ENCODE results near the gene TMED7. TPM values are rescaled to one million over a fixed set of nuclear protein-coding genes. Genes with fewer than 3 reads are reported as not detected.
"Not testable (repeated sequence)": the region's sequence is repeated elsewhere in the genome, so short reads cannot be mapped to it uniquely, and the experiment has no call there.

The TMED7 gene
- total RNA-seq (10 to 100 TPM; 47.5 to 49.5 TPM), polyA plus RNA-seq (10 to 100 TPM; 32.1 to 36.9 TPM)

GRCh38 chr5:115625579-115626444, at the start of gene TMED7:
Gene TMED7 (minus strand): TSS chr5:115626036. CDS start chr5:115625792, 244 bp downstream.
- Histone ChIP-seq H3K27me3 (ENCODE audit: insufficient read depth, low read length) (no peaks in the 10 kb centered on the region), H3K9me3 (ENCODE audit: control insufficient read depth in 1 of 2, low read length in 2 of 2) (no peaks in the 10 kb centered on the region), H3K36me3 (ENCODE audit: insufficient read depth, low read length) (no peaks in the 10 kb centered on the region), H3K4me3 (ENCODE audit: low read length in 2 of 2) (peak within 1 kb of the TSS; percentile 79 to 86), H3K4me1 (ENCODE audit: insufficient read depth, low read length) (peaks cover 42% of the 10 kb centered on the region), H3K27ac (ENCODE audit: low read depth, low read length) (peak within 1 kb of the TSS; percentile 93)
- CTCF ChIA-PET (ENCODE audit: partially characterized antibody), result interaction anchor here (1.4 to 3.4 kb wide), 5 partner anchors 9 to 316 kb away, joined by 4 to 25 read pairs (median 5); partner anchors contain the start of gene FEM1C
- no peaks in the 10 kb centered on the region for H3K9me3 Mint-ChIP-seq
- no peaks in the 10 kb centered on the region for H3K27me3 Mint-ChIP-seq
- H3K36me3 Mint-ChIP-seq, result peaks cover 5 to 25% of the 10 kb centered on the region in 2 donors
- peaks cover 18 to 19% (median 19%) of the 10 kb centered on the region in 4 donors for H3K4me1 Mint-ChIP-seq
- peak; percentile 99 for DNase-seq
- peak within 1 kb of the TSS in 2 of 8 donors; percentile 97 to 98 for H3K4me3 Mint-ChIP-seq
- intact Hi-C loops (cut with micrococcal nuclease), result loop anchor here (1.0 to 2.0 kb wide), 5 partner anchors 82 to 459 kb away; partner anchors contain the start of genes AP3S1, ATG12, CCDC112 and COMMD10
- H3K27ac Mint-ChIP-seq, result peak within 1 kb of the TSS in 4 of 7 donors; percentile 95 to 98 (median 98)
- POLR2A ChIA-PET (ENCODE audit: partially characterized antibody), result interaction anchor here (0.6 to 7.2 kb wide), 9 partner anchors 9 to 460 kb away, joined by 3 to 59 read pairs (median 7); partner anchors contain the start of genes AP3S1, ATG12, COMMD10 and FEM1C

GRCh38 chr5:115674782-115675181, 48.9 kb upstream of the TMED7 start:
- intact Hi-C loops (cut with micrococcal nuclease); POLR2A ChIA-PET (ENCODE audit: partially characterized antibody); H3K4me1 Mint-ChIP-seq; H3K4me1 ChIP-seq (ENCODE audit: insufficient read depth, low read length); H3K4me3 ChIP-seq (ENCODE audit: low read length in 2 of 2); H3K27ac ChIP-seq (ENCODE audit: low read depth, low read length); H3K4me3 Mint-ChIP-seq; H3K27ac Mint-ChIP-seq; DNase-seq; H3K36me3 ChIP-seq (ENCODE audit: insufficient read depth, low read length); CTCF ChIA-PET (ENCODE audit: partially characterized antibody); H3K9me3 ChIP-seq (ENCODE audit: control insufficient read depth in 1 of 2, low read length in 2 of 2); H3K36me3 Mint-ChIP-seq; H3K9me3 Mint-ChIP-seq; H3K27me3 ChIP-seq (ENCODE audit: insufficient read depth, low read length): not testable (repeated sequence)
- peaks cover 6 to 12% of the 10 kb centered on the region in 2 donors for H3K27me3 Mint-ChIP-seq

- no peaks in the 10 kb centered on the region for H3K27me3 ChIP-seq (ENCODE audit: insufficient read depth, low read length)
- H3K27ac Mint-ChIP-seq, result no peak overlapping the region
- H3K9me3 ChIP-seq (ENCODE audit: control insufficient read depth in 1 of 2, low read length in 2 of 2), result no peaks in the 10 kb centered on the region
- ChIA-PET POLR2A (ENCODE audit: partially characterized antibody) (no interaction called here), CTCF (ENCODE audit: partially characterized antibody) (no interaction called here)
- no peaks in the 10 kb centered on the region for H3K36me3 Mint-ChIP-seq
- no peak overlapping the region for H3K4me3 ChIP-seq (ENCODE audit: low read length in 2 of 2)
- H3K27ac ChIP-seq (ENCODE audit: low read depth, low read length), result no peak overlapping the region
- intact Hi-C loops (cut with micrococcal nuclease), result no loop called here
- peaks cover 10 to 15% of the 10 kb centered on the region in 2 donors for H3K27me3 Mint-ChIP-seq
- H3K4me1 Mint-ChIP-seq, result no peaks in the 10 kb centered on the region
- no peak overlapping the region for H3K4me3 Mint-ChIP-seq
- no peak for DNase-seq
- no peaks in the 10 kb centered on the region for H3K4me1 ChIP-seq (ENCODE audit: insufficient read depth, low read length)
- H3K36me3 ChIP-seq (ENCODE audit: insufficient read depth, low read length), result no peaks in the 10 kb centered on the region
- H3K9me3 Mint-ChIP-seq, result peaks cover 0 to 8% (median 3%) of the 10 kb centered on the region in 8 donors
Measured at GRCh38 chr5:115673596-115673995, 47.8 kb upstream of the TMED7 start.

GRCh38 chr5:115671939-115672338, 46.1 kb upstream of the TMED7 start:
- no peak for DNase-seq
- POLR2A ChIA-PET (ENCODE audit: partially characterized antibody), result no interaction called here
- no peaks in the 10 kb centered on the region for H3K27me3 ChIP-seq (ENCODE audit: insufficient read depth, low read length)
- no peaks in the 10 kb centered on the region for H3K36me3 ChIP-seq (ENCODE audit: insufficient read depth, low read length)
- H3K4me3 ChIP-seq (ENCODE audit: low read length in 2 of 2), result no peak overlapping the region
- Mint-ChIP-seq H3K4me3 (no peak overlapping the region), H3K27me3 (peaks cover 12 to 20% of the 10 kb centered on the region in 2 donors), H3K27ac (no peak overlapping the region), H3K9me3 (peaks cover 0 to 22% (median 16%) of the 10 kb centered on the region in 8 donors), H3K36me3 (no peaks in the 10 kb centered on the region), H3K4me1 (no peaks in the 10 kb centered on the region)
- CTCF ChIA-PET (ENCODE audit: partially characterized antibody), result no interaction called here
- H3K9me3 ChIP-seq (ENCODE audit: control insufficient read depth in 1 of 2, low read length in 2 of 2), result no peaks in the 10 kb centered on the region
- H3K27ac ChIP-seq (ENCODE audit: low read depth, low read length), result no peak overlapping the region
- intact Hi-C loops (cut with micrococcal nuclease), result no loop called here
- H3K4me1 ChIP-seq (ENCODE audit: insufficient read depth, low read length), result no peaks in the 10 kb centered on the region

GRCh38 chr5:115666023-115666422, 40.2 kb upstream of the TMED7 start:
- no peaks in the 10 kb centered on the region for H3K27me3 ChIP-seq (ENCODE audit: insufficient read depth, low read length)
- H3K4me1 ChIP-seq (ENCODE audit: insufficient read depth, low read length), result no peaks in the 10 kb centered on the region
- ChIA-PET POLR2A (ENCODE audit: partially characterized antibody) (no interaction called here), CTCF (ENCODE audit: partially characterized antibody) (no interaction called here)
- intact Hi-C loops (cut with micrococcal nuclease), result no loop called here
- no peaks in the 10 kb centered on the region for H3K36me3 ChIP-seq (ENCODE audit: insufficient read depth, low read length)
- H3K4me3 ChIP-seq (ENCODE audit: low read length in 2 of 2), result no peak overlapping the region
- no peaks in the 10 kb centered on the region for H3K9me3 ChIP-seq (ENCODE audit: control insufficient read depth in 1 of 2, low read length in 2 of 2)
- H3K27ac Mint-ChIP-seq, result no peak overlapping the region
- no peak overlapping the region for H3K27ac ChIP-seq (ENCODE audit: low read depth, low read length)
- DNase-seq, result no peak
- H3K36me3 Mint-ChIP-seq, result no peaks in the 10 kb centered on the region
- H3K4me1 Mint-ChIP-seq, result no peaks in the 10 kb centered on the region
- H3K27me3 Mint-ChIP-seq, result peaks cover 27% of the 10 kb centered on the region in 2 donors
- no peak overlapping the region for H3K4me3 Mint-ChIP-seq
- H3K9me3 Mint-ChIP-seq, result peaks cover 0 to 36% (median 27%) of the 10 kb centered on the region in 8 donors

GRCh38 chr5:115661563-115661962, 35.7 kb upstream of the TMED7 start:
- Histone ChIP-seq H3K27me3 (ENCODE audit: insufficient read depth, low read length) (no peaks in the 10 kb centered on the region), H3K27ac (ENCODE audit: low read depth, low read length) (no peak overlapping the region), H3K4me1 (ENCODE audit: insufficient read depth, low read length) (no peaks in the 10 kb centered on the region), H3K36me3 (ENCODE audit: insufficient read depth, low read length) (no peaks in the 10 kb centered on the region), H3K4me3 (ENCODE audit: low read length in 2 of 2) (no peak overlapping the region), H3K9me3 (ENCODE audit: control insufficient read depth in 1 of 2, low read length in 2 of 2) (no peaks in the 10 kb centered on the region)
- peaks cover 0 to 15% (median 6%) of the 10 kb centered on the region in 8 donors for H3K9me3 Mint-ChIP-seq
- intact Hi-C loops (cut with micrococcal nuclease), result no loop called here
- no peak for DNase-seq
- H3K4me3 Mint-ChIP-seq, result no peak overlapping the region
- no peaks in the 10 kb centered on the region for H3K4me1 Mint-ChIP-seq
- POLR2A ChIA-PET (ENCODE audit: partially characterized antibody), result no interaction called here
- CTCF ChIA-PET (ENCODE audit: partially characterized antibody), result no interaction called here
- H3K27me3 Mint-ChIP-seq, result peaks cover 14 to 18% of the 10 kb centered on the region in 2 donors
- no peak overlapping the region for H3K27ac Mint-ChIP-seq
- H3K36me3 Mint-ChIP-seq, result no peaks in the 10 kb centered on the region

GRCh38 chr5:115661101-115661500, 35.3 kb upstream of the TMED7 start:
- H3K27me3 Mint-ChIP-seq, result peaks cover 13% of the 10 kb centered on the region in 2 donors
- POLR2A ChIA-PET (ENCODE audit: partially characterized antibody), result no interaction called here
- Histone ChIP-seq H3K4me1 (ENCODE audit: insufficient read depth, low read length) (no peaks in the 10 kb centered on the region), H3K4me3 (ENCODE audit: low read length in 2 of 2) (no peak overlapping the region), H3K36me3 (ENCODE audit: insufficient read depth, low read length) (no peaks in the 10 kb centered on the region), H3K27ac (ENCODE audit: low read depth, low read length) (no peak overlapping the region), H3K9me3 (ENCODE audit: control insufficient read depth in 1 of 2, low read length in 2 of 2) (no peaks in the 10 kb centered on the region), H3K27me3 (ENCODE audit: insufficient read depth, low read length) (no peaks in the 10 kb centered on the region)
- CTCF ChIA-PET (ENCODE audit: partially characterized antibody), result no interaction called here
- peaks cover 0 to 11% (median 1%) of the 10 kb centered on the region in 8 donors for H3K9me3 Mint-ChIP-seq
- no peaks in the 10 kb centered on the region for H3K4me1 Mint-ChIP-seq
- no peak overlapping the region for H3K4me3 Mint-ChIP-seq
- intact Hi-C loops (cut with micrococcal nuclease), result no loop called here
- H3K27ac Mint-ChIP-seq, result no peak overlapping the region
- H3K36me3 Mint-ChIP-seq, result no peaks in the 10 kb centered on the region
- no peak for DNase-seq
